Central memory CD4-positive, alpha-beta T cell (primary cell): ENCODE results near the gene KIR3DL1.
"Not testable (repeated sequence)": the region's sequence is repeated elsewhere in the genome, so short reads cannot be mapped to it uniquely, and the experiment has no call there.

Source experiments
- DNase-seq: peaks from one replicate; pipeline ENCODE4 v3.0.0; 2022
- total RNA-seq, 3 experiments: gene quantifications; one replicate each; lab custom pipeline; 2026; lab: John Stamatoyannopoulos, UW

The KIR3DL1 gene
- total RNA-seq, result 0 reads per million in 3 experiments

GRCh38 chr19:54816251-54816650 lies at the start of gene KIR3DL1:
KIR3DL1 (plus strand) TSS chr19:54816468.
- not testable (repeated sequence) for DNase-seq

- DNase-seq, result not testable (repeated sequence)
Measured at GRCh38 chr19:54769646-54770045, 46.6 kb upstream of the KIR3DL1 start, which contains the start of gene KIR2DL1. KIR2DL1 (plus strand) TSS chr19:54769793; CDS start chr19:54769851, 58 bp downstream.

GRCh38 chr19:54770511-54770910 lies 45.8 kb upstream of the KIR3DL1 start:
- not testable (repeated sequence) for DNase-seq

GRCh38 chr19:54771018-54771960 lies 45.0 kb upstream of the KIR3DL1 start:
- not testable (repeated sequence) for DNase-seq

- not testable (repeated sequence) for DNase-seq
Measured at GRCh38 chr19:54772666-54773065, 43.6 kb upstream of the KIR3DL1 start.

- DNase-seq, result not testable (repeated sequence)
Measured at GRCh38 chr19:54775095-54775815, 41.0 kb upstream of the KIR3DL1 start.

GRCh38 chr19:54775830-54776229 lies 40.4 kb upstream of the KIR3DL1 start:
- not testable (repeated sequence) for DNase-seq

GRCh38 chr19:54777851-54778250 lies 38.4 kb upstream of the KIR3DL1 start:
- not testable (repeated sequence) for DNase-seq

- DNase-seq, result not testable (repeated sequence)
Measured at GRCh38 chr19:54778896-54779295, 37.4 kb upstream of the KIR3DL1 start.

- not testable (repeated sequence) for DNase-seq
Measured at GRCh38 chr19:54782916-54783315, 33.4 kb upstream of the KIR3DL1 start.

- not testable (repeated sequence) for DNase-seq
Measured at GRCh38 chr19:54786091-54786723, 30.1 kb upstream of the KIR3DL1 start.

- DNase-seq, result not testable (repeated sequence)
Measured at GRCh38 chr19:54788154-54788553, 28.1 kb upstream of the KIR3DL1 start.

GRCh38 chr19:54790711-54791110 lies 25.6 kb upstream of the KIR3DL1 start:
- DNase-seq, result no peak

- no peak for DNase-seq
Measured at GRCh38 chr19:54791476-54791875, 24.8 kb upstream of the KIR3DL1 start.

- DNase-seq, result no peak
Measured at GRCh38 chr19:54792814-54793213, 23.5 kb upstream of the KIR3DL1 start.

GRCh38 chr19:54795758-54796157 lies 20.5 kb upstream of the KIR3DL1 start:
- no peak for DNase-seq

GRCh38 chr19:54803410-54803809 lies 12.9 kb upstream of the KIR3DL1 start, which contains the start of gene KIR2DL4:
KIR2DL4 (plus strand) TSS chr19:54803610; CDS start chr19:54803652, 42 bp downstream.
- no peak for DNase-seq

GRCh38 chr19:54804101-54804500 lies 12.2 kb upstream of the KIR3DL1 start:
- DNase-seq, result no peak

GRCh38 chr19:54804571-54804970 lies 11.7 kb upstream of the KIR3DL1 start:
- no peak for DNase-seq

GRCh38 chr19:54805665-54806515 lies 10.4 kb upstream of the KIR3DL1 start:
- no peak for DNase-seq

- DNase-seq, result no peak
Measured at GRCh38 chr19:54806516-54806838, 9.8 kb upstream of the KIR3DL1 start.

- DNase-seq, result not testable (repeated sequence)
Measured at GRCh38 chr19:54814571-54814970, 1.7 kb upstream of the KIR3DL1 start.
